ENCODE measurements around the gene OR51B4. TPM values are rescaled to one million over a fixed set of nuclear protein-coding genes. Genes with fewer than 3 reads are reported as not detected.

OR51B4 gene
- total RNA-seq, 4 donors from 2014 or later, result not detected

DNA sequence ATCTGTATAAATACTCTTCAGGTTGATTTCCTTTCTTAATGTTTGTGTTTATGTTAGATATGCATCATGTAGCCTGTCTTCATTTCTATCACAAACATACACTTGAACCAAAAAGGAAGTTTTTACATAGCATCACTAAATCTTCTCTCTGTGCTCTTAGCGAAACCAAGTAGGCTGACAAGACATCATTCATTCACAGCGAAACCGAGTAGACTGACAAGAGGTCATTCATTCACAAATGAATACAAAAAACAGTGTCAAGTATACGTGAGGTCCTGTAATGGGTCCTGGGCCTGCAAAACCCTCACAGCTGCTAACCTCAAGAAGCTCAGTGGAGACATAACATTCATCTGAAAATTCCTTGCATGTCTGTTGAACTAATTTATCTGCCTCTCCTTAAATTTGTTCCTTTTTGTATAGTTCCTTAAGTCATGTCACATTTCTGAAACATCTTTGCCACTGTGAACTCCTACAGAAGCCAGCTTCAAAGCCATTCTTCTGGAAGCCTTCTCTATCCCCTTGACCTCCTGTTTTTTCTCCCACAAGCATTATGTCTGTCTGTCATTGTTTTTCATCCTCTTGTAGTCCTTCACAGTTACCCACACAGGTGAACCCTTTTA, 22.2 kb downstream of the OR51B4 start:
- no peaks in the 10 kb centered on the region for H3K36me3 ChIP-seq
- H3K27ac ChIP-seq, result no peak overlapping the region
- H3K4me1 ChIP-seq, result no peaks in the 10 kb centered on the region
- 75 to 86% methylated on average over 4 of the region's 4 CpGs for WGBS, 2 donors
- no peaks in the 10 kb centered on the region for H3K9me3 ChIP-seq
- no peak for TF ChIP-seq POLR2A (IDR thresholded peaks at IDR 0.05)
- TF ChIP-seq CTCF (IDR thresholded peaks at IDR 0.05), result no peak
- intact Hi-C loops (cut with DNase I), result no loop called here
- no peak for DNase-seq
- no peaks in the 10 kb centered on the region for H3K27me3 ChIP-seq
- no peak overlapping the region for H3K4me3 ChIP-seq (replicated peaks in 1 of 3)

DNA sequence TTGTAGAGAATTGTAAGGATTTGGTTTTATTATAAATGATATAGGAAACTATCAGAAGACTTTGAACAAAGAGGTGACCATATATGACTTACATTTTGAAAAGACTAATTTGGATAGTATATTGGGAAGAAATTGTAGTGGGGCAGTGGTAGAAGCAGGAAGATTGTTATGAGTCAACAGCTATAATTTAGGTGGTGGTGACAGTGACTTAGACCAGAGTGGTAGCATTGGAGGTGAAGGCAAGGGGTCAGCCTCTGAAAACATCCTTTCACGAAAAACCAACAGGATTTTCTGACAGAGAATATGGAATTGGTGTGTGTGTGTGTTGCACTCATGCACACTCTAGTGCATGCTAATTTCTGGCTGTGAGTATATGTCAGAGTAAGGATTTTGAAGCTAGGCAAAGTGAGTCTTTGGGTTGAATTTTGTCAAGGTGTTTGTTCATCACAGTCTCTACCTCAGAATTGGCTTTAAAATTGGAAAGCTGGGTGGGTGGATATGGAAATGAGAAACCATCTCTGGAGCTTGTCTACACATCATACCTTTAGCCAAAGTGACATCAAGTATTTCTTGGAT, 23.9 kb downstream of the OR51B4 start:
- Histone ChIP-seq H3K4me1 (no peaks in the 10 kb centered on the region), H3K4me3 (replicated peaks in 1 of 3) (no peak overlapping the region), H3K27ac (no peak overlapping the region), H3K36me3 (no peaks in the 10 kb centered on the region), H3K27me3 (no peaks in the 10 kb centered on the region), H3K9me3 (no peaks in the 10 kb centered on the region)
- no peak for DNase-seq
- TF ChIP-seq CTCF (IDR thresholded peaks at IDR 0.05) (no peak), POLR2A (IDR thresholded peaks at IDR 0.05) (no peak)
- intact Hi-C loops (cut with DNase I), result no loop called here
- WGBS, 2 donors, result 78 to 82% methylated on average over 1 of the region's 1 CpG

DNA sequence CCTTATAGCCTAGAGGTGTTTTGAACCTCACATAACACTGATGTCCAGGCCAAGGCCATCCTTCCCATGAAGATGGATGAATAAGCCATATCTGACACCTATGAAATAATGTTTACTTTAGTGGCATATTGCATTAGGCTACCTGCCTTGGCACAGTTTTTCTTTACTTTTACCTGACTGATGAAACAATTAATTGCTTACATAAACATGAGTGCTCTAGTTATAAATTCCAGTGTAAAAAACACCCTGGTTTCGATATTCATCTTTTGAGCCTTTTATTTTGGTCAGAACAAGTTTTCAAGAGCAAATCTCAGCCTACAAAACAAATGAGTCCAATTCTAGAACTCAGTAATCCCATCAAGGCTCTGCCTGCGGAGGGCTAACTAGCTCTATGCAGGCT, 25.0 kb downstream of the OR51B4 start:
- Histone ChIP-seq H3K27ac (no peak overlapping the region), H3K9me3 (no peaks in the 10 kb centered on the region), H3K27me3 (no peaks in the 10 kb centered on the region), H3K4me1 (no peaks in the 10 kb centered on the region), H3K4me3 (replicated peaks in 1 of 3) (no peak overlapping the region), H3K36me3 (no peaks in the 10 kb centered on the region)
- intact Hi-C loops (cut with DNase I), result no loop called here
- DNase-seq, result no peak
- 84 to 88% methylated on average over 2 of the region's 2 CpGs for WGBS, 2 donors
- TF ChIP-seq CTCF (IDR thresholded peaks at IDR 0.05) (no peak), POLR2A (IDR thresholded peaks at IDR 0.05) (no peak)

GRCh38 chr11:5275369-5276110, 26.2 kb downstream of the OR51B4 start:
- H3K27ac ChIP-seq, result no peak overlapping the region
- H3K9me3 ChIP-seq, result no peaks in the 10 kb centered on the region
- TF ChIP-seq CTCF (IDR thresholded peaks at IDR 0.05) (no peak), POLR2A (IDR thresholded peaks at IDR 0.05) (no peak)
- no peak for DNase-seq
- intact Hi-C loops (cut with DNase I), result no loop called here
- H3K36me3 ChIP-seq, result no peaks in the 10 kb centered on the region
- no peaks in the 10 kb centered on the region for H3K4me1 ChIP-seq
- no peak overlapping the region for H3K4me3 ChIP-seq (replicated peaks in 1 of 3)
- WGBS, 2 donors, result 71 to 73% methylated on average over 6 of the region's 6 CpGs
- H3K27me3 ChIP-seq, result no peaks in the 10 kb centered on the region

- no peaks in the 10 kb centered on the region for H3K4me1 ChIP-seq
- no peaks in the 10 kb centered on the region for H3K27me3 ChIP-seq
- no peak for TF ChIP-seq POLR2A (IDR thresholded peaks at IDR 0.05)
- TF ChIP-seq CTCF (IDR thresholded peaks at IDR 0.05), result no peak
- H3K9me3 ChIP-seq, result no peaks in the 10 kb centered on the region
- no peaks in the 10 kb centered on the region for H3K36me3 ChIP-seq
- H3K4me3 ChIP-seq (replicated peaks in 1 of 3), result no peak overlapping the region
- WGBS, 2 donors, result 68 to 72% methylated on average over 5 of the region's 5 CpGs
- intact Hi-C loops (cut with DNase I), result no loop called here
- no peak for DNase-seq
- H3K27ac ChIP-seq, result no peak overlapping the region
Measured at GRCh38 chr11:5274395-5274794, 27.4 kb downstream of the OR51B4 start.

Data from thyroid gland (tissue), 4 donors.